Activated CD4-positive, CD25-positive, alpha-beta regulatory T cell treated with anti-CD3 and anti-CD28 coated beads, Interleukin-2, amount 50 U/mL, for 72 hours (primary cell): Measurements from ENCODE around the gene RGS10.

Source experiments
- DNase-seq: peaks from one replicate; pipeline ENCODE4 v3.0.0; 2021

Gene RGS10

GRCh38 chr10:119495545-119495944 is 47.0 kb downstream of the RGS10 start:
- no peak for DNase-seq

DNA sequence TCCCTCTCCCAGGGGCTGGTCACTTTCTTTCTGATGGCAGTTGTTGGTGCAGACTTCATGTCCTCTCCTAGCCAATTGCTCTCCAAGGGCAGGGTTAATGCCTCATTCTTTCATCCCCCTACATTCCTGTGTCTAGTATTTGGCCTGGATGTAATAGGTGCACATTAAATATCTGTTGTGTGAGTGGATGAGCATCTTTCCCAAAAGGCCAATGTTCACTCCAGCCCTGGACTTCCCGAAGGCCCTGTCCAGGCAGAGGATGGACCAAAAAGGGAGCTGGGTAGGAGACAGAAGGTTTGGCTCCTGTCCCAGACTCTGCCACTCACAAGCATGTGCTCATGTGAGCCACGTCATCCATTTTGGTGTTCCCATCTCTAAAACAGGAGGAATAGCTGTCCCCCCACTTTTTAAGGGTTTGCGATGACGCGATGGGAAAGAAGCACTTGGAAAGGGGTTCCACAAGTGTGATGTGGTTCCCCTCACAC is 47.5 kb downstream of the RGS10 start:
- no peak for DNase-seq

DNA sequence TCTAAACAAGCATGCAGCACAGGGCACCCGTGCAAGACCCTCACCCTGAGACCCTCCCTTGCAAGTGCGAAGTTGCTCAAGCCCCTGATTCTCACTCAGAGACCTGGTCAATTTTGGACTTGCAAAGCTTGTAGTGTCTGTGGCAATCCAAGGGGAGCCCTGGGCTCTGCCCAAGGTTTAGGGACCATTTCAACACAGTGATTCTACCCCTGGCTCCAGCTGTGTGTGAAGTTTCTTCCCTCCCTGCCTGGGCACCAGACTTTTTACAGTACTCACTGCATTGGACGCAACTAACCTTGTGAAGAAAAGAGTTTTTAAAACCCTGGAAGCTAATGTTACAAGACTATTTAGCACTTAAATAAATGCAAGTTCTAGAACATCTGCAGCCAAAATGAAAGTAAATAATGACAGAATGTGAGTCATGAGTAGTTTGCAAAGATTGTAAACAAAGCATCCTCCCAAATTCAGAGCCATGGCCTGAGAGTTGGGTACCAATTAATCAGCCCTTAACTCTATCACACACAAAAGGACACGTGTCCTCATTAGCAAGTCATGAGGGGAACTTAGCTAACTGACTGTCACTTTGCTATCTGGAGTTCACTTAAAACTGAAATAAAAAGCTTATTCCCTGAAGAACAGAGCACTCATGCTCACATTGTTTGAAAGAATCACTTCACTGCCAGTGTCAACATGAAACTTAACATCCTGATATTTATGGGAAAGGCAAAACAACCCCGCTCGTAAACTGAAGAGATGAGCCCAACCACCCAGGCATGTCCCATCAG is 48.1 kb downstream of the RGS10 start:
- no peak for DNase-seq

- DNase-seq: no peak
Observed at GRCh38 chr10:119493155-119493554, 49.4 kb downstream of the RGS10 start.

DNA sequence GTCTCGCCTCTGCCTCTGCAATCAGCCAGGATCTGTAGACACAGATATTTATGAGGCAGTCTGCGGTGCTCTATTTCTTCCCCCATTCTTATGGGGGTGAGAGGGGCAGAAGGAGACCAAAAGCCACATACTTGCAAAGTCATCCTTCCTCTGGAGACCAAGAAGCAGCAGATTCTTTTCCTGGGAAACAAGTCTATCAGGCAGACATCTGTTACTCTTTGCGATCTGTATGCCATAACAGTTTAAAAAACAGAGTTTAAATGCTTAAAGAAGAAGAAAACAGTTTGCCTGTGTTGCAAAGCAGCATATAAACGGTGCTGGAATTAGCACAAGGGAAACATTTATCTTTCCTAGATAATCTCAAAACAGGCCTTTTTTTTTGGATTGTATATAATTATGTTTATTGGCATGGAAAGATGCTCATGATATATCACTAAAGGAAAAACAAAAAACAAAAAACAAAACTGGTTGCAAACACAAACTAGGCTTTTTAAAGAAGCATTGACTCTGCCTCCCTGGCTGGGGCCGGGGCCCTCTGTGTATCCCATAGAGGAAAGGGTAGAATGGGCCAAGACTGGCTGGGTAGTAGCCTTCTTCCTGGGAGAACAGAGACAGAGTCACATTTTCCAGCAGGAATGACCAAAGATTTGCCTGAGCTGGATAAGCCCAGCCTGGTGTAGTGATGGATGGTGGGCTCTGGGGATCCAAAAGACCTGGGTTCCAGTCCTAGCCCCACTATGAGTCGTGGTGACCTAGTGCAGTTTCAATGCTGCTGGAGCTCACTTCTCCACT is 50.4 kb downstream of the RGS10 start:
- no peak for DNase-seq

DNA sequence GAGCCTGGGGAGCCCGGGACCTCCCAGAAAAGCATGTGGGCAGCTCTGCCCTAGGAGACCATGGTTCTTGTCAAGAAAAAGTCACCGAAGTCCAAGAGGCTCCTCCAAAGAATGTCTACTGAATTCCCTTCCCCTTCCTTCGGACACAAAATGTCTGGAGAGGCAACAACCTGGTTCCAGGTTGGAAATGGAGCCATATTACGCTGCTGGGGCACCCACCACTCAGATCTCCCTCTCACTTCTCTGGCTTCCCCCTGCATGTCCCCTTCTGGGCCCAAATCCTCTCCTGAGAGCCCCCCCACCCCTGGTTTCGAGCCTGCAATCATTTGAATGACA is 52.6 kb downstream of the RGS10 start:
- DNase-seq: no peak

DNA sequence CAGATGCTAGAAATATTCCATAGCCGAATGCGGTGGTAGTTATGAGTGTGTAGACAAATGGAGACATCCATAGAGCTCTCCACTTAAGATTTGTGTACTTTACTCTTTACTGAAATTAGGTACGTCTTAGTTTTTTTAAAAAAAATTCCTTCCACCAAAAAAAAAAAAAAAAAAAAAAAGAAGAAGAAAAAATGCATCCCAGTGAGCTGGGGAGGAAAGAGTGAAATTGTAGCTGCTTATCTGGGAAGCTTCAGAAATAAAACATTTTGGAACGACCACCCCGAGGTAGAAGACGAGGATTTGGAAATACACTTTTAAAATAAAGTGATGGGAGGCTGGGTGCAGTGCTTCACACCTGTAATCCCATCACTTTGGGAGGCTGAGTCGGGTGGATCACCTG is 53.8 kb downstream of the RGS10 start:
- no peak for DNase-seq

- DNase-seq: no peak
Observed at GRCh38 chr10:119483839-119484238, 58.7 kb downstream of the RGS10 start.

DNA sequence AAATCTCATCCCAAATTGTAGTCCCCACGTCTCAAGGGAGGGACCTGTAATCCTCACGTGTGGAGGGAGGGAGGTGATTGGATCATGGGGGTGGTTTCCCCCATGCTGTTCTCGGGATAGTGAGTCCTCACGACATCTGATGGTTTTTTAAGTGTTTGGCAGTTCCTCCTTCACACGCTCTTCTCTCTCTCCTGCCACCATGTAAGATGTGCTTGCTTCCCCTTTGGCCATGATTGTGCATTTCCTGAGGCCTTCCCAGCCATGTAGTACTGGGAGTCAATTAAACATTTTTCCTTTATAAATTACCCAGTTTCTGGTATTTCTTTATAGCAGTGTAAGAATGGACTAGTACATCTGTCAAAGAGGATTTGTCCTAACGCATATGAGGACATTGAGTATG is 59.5 kb downstream of the RGS10 start:
- no peak for DNase-seq

DNA sequence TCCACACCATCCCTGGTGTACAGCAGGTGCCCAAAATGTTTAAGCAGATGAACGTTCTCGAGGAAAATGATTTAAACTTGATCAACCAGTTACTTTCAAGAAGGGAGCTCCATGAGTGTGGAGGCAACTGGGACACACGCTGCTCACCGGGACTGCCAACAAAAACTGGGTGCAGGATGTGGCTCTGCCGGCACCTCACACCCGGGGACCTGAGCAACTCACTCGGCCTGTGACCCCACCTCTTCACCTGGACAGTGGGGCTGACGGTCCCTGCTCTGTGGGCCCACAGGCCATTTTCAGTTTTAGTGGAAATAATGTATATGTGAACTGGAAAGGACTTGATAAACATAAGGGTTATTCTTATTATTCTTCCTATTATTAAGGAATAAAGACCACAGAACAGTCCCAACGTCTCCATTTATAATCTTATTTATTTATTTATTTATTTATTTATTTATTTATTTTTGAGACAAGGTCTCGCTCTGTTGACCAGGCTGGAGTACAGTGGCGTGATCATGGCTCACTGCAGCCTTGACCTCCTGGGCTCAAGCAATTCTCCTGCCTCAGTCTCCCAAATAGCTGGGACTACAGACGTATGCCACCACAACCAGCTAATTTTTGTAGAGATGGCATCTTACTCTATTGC is 60.6 kb downstream of the RGS10 start:
- DNase-seq: no peak

- no peak for DNase-seq
Observed at GRCh38 chr10:119480667-119481066, 61.9 kb downstream of the RGS10 start.

DNA sequence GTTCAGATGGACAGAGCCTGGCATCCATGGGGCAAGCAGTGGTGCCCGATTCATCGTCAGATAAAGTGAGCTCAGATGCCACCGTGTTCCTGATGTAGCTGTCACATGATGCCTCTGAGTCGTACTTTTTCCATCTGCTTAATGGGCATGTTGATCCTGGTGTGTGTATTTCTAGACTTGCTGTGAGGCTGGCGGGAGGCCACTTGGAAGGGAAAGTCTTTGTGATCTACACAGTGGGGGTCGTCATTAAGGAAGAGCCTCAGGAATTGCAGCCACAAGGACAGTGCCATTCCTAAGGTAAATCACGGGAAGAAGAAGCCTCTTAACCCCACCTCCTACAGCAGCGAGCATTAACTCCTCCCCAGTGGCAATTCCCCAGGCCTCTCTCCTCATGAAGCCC is 63.0 kb downstream of the RGS10 start:
- DNase-seq: no peak

- DNase-seq: no peak
Observed at GRCh38 chr10:119478811-119479341, 63.6 kb downstream of the RGS10 start.

GRCh38 chr10:119478111-119478802 is 64.3 kb downstream of the RGS10 start:
- no peak for DNase-seq

DNA sequence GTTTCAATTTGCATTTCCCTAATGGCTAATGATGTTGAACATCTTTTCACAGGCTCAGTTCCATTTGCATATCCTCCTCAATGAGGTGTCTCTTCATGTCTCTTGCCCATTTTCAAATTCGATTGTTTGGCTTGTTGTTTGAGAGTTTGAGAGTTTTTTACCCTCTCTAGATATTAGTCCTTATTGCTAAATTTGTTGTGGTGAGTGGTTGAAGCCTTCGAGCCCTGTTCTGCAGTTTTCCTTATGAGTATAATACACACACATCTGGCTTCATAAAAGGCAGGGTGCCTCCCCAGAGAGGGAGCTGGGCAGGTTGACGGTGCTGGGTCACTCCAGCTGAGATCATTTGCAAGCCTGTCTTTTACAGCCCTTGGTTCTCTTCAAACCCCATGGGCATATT is 65.1 kb downstream of the RGS10 start:
- DNase-seq: no peak

DNA sequence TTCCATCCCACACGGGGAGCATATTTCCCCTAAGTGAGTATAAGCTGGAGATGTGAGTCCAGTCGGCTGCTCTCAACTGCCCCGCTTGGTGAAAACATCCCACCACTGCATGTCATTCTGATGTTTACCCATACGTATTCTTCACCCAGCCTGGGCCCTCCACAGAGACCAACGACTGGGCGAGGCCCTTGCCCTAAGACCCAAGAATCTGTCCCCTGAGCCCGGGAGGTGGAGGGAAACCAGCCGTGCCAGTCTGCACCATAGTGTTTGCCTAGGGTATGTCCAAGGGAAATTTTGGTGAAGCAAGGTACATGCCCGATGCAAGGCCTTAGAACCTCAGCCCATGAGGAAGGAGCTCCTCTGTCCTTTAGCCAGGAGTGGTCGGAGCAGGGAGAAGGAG is 67.9 kb downstream of the RGS10 start:
- no peak for DNase-seq

- DNase-seq: no peak
Observed at GRCh38 chr10:119473771-119474170, 68.7 kb downstream of the RGS10 start.

GRCh38 chr10:119470920-119471702 is 71.4 kb downstream of the RGS10 start:
- no peak for DNase-seq

DNA sequence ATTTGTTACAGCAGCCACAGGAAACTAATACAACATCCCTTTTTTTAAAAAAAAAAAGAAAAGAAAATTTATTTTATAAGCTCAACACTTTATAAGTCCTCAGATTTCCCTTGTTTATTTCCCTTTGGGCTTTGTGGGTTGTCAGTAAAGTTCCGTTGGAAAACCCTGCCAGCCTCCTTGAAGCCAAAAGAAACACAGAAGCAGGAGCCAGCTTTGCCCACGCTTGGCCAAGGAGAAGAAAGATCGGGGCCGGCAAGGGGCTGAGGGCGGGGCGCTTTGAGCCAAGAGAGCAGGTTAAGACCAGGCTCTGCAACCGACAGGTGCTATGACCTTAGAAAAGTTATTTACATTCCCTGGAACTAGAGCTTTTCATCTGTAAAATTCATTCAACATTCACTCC is 72.7 kb downstream of the RGS10 start:
- DNase-seq: no peak

- DNase-seq: no peak
Observed at GRCh38 chr10:119469325-119469707, 73.2 kb downstream of the RGS10 start.

DNA sequence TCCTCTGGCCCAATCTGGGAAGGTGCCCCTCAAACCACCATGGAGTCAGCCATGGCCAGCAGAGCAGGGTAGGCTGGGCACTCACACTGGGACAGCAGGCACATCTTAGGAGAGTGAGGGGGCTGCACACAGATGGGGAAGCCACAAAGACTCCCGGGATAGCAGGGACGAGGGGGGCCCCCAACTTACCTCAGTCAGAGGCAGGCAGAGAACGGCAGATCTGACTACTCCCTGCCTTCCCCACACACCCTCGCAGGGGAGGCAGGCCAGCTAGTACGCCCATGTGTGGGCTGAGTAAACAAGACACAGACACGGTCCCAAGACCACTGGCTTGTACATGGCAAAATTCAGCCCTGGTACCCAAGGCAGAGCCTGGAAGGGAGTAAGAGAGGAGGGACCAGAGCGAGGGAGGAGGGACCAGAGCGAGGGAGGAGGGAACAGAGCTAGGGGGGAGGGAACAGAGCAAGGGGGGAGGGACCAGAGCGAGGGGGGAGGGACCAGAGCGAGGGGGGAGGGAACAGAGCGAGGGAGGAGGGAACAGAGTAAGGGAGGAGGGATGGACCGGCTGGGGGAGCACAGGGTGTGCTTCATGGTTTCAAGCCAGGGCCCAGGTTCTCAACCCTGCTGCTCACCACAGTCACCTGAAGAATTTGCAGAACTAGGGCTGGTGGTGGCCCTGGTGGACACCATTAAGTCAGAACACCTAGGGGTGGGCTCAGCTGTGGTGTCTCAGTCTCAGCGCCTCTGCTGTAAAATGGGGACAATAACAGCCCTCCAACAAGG is 73.8 kb downstream of the RGS10 start:
- DNase-seq: no peak
